WERI-Rb-1 (cell line): Measurements from ENCODE around the gene CGRRF1.

ENCODE experiments used
- DNase-seq: peaks from one replicate; pipeline ENCODE4 v3.0.0-alpha.2; 2020
- H3K27ac ChIP-seq: fragments of 250-450 bp; sonication (Bioruptor Pico); 2 replicates; pipeline ENCODE4 v1.5.1; 2020; ENCODE audit warnings: mild to moderate bottlenecking, moderate library complexity
- H3K27me3 ChIP-seq: fragments of 250-450 bp; sonication (Bioruptor Pico); 2 replicates; pipeline ENCODE4 v1.5.1; 2021; ENCODE audit warnings: mild to moderate bottlenecking, low read depth, moderate library complexity; ENCODE audit not compliant: insufficient read depth, severe bottlenecking
- H3K36me3 ChIP-seq: fragments of 250-450 bp; sonication (Bioruptor Pico); 2 replicates; pipeline ENCODE4 v1.5.1; 2020; ENCODE audit warnings: mild to moderate bottlenecking, moderate library complexity
- H3K4me3 ChIP-seq: 2 replicates; pipeline ENCODE4 v1.5.1; 2011; ENCODE audit warnings: low read depth, mild to moderate bottlenecking, control low read depth, low read length
- H3K9me3 ChIP-seq: fragments of 250-450 bp; sonication (Bioruptor Pico); 2 replicates; pipeline ENCODE4 v1.5.1; 2021; ENCODE audit warnings: mild to moderate bottlenecking, moderate library complexity; ENCODE audit not compliant: severe bottlenecking
- TF ChIP-seq, protein P1 (sequence below): IDR thresholded peaks from 2 replicates; pipeline ENCODE4 v1.5.1; 2011; ENCODE audit warnings: low read depth, mild to moderate bottlenecking, control low read depth, inconsistent platforms, low read length

The CGRRF1 gene

DNA sequence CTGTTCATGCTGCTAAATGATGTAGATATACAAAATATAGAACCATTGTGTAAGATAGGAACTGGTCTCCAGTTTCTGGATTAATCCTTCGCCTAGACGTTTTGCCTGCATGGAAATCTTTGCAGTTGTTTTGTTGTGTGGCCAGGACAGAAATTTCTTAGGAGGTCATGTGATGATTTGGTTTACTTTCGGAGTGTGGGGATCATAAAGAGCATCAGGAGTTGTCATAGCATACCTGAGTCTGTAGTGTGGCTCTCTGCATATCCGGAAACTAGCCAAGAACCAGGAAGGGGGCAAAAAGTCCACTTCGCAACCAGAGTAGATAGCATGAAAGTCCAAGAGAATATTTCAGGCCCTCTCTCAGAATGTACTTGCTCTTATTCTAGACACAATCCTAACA, 60.3 kb downstream of the CGRRF1 start:
- Histone ChIP-seq H3K27me3 (no peaks in the 10 kb centered on the region), H3K9me3 (no peaks in the 10 kb centered on the region), H3K4me3 (no peak overlapping the region), H3K36me3 (peaks cover 24% of the 10 kb centered on the region), H3K27ac (no peak overlapping the region)
- no peak for DNase-seq
- TF ChIP-seq, protein P1, sequence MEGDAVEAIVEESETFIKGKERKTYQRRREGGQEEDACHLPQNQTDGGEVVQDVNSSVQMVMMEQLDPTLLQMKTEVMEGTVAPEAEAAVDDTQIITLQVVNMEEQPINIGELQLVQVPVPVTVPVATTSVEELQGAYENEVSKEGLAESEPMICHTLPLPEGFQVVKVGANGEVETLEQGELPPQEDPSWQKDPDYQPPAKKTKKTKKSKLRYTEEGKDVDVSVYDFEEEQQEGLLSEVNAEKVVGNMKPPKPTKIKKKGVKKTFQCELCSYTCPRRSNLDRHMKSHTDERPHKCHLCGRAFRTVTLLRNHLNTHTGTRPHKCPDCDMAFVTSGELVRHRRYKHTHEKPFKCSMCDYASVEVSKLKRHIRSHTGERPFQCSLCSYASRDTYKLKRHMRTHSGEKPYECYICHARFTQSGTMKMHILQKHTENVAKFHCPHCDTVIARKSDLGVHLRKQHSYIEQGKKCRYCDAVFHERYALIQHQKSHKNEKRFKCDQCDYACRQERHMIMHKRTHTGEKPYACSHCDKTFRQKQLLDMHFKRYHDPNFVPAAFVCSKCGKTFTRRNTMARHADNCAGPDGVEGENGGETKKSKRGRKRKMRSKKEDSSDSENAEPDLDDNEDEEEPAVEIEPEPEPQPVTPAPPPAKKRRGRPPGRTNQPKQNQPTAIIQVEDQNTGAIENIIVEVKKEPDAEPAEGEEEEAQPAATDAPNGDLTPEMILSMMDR: no peak

DNA sequence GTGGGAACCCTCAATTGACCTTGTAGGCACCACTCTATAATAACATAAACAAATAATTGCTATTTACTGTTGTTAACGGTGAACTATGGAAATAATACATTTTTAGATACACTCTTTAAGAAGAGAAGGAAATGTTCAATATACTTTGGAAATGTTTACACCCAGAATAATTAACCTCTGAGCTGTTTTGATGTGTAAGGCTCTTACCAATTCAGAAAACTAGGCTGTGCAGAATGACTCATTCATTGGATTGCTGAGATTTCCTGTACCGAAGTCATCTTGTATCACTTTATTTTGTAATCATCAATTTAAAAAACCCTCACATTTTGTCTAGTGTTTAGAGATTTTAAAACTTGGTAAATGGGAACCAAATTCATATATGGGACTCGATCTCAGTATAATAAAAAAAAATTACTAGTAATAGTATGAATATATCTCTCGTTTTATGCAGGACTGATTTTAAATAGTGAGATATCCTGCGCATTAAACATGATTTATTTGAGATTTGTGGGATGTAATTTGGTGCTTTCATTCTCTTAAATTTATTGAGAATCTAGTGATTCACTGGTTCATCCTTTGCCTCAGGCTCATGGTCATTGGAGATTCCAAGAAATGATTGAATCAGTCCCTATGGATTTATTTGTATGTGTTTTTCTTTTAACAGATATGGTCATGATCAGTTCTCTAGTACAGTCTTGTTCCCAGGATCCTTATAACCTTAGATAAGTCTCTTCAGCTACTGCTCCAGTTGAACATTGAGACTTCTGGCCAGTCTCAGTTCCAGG, 61.1 kb downstream of the CGRRF1 start:
- Histone ChIP-seq H3K9me3 (no peaks in the 10 kb centered on the region), H3K4me3 (no peak overlapping the region), H3K27me3 (no peaks in the 10 kb centered on the region), H3K36me3 (peaks cover 24% of the 10 kb centered on the region), H3K27ac (no peak overlapping the region)
- no peak for DNase-seq
- TF ChIP-seq, protein P1: no peak

DNA sequence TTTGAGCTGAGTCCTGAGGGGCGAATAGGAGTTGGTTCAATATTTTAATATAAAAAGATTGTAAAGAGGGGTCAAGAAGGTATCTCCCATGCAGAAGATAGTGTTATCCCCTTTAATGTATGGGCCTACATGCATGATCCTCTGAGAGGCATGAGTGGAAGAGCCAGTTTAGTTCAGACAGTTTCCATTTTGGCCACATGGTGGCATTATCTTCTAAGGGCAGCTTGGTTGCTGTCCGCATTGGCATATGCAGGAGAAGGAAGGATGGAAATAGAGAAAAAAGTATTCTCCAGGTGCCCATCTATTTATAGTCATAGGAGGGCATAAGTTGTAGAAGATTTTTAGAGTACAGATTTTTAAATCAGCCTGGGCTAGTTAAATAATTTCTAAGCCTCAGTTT, 62.6 kb downstream of the CGRRF1 start:
- no peak overlapping the region for H3K27ac ChIP-seq
- DNase-seq: peak; percentile 63

DNA sequence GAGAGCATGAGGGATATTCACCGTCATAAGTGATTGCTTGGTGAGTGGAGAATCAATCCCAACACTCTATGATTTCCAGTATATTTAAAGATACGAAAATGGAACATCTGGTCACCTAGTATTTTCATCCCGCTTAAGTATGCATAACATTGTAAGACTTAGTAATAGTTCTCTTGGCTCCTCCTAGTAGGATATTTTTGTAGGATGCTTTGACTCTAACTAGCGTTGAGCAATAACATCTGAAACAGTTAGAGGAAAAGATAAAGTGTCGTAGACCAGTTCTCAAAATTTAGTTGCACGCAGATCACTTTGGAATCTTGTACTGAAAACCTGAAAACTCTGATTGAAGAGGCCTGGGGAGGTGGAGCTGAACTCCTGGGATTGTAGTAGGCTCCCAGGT, 64.8 kb downstream of the CGRRF1 start:
- no peaks in the 10 kb centered on the region for H3K27me3 ChIP-seq
- H3K9me3 ChIP-seq: no peaks in the 10 kb centered on the region
- no peak overlapping the region for H3K4me3 ChIP-seq
- no peak overlapping the region for H3K27ac ChIP-seq
- peaks cover 58% of the 10 kb centered on the region for H3K36me3 ChIP-seq
- TF ChIP-seq, protein P1: no peak
- DNase-seq: no peak

More for the DNA sequence above, 62.6 kb downstream of the CGRRF1 start:
- no peaks in the 10 kb centered on the region for H3K9me3 ChIP-seq
- peaks cover 37% of the 10 kb centered on the region for H3K36me3 ChIP-seq
- H3K4me3 ChIP-seq: no peak overlapping the region
- TF ChIP-seq, protein P1: peak; percentile 67
- H3K27me3 ChIP-seq: no peaks in the 10 kb centered on the region

DNA sequence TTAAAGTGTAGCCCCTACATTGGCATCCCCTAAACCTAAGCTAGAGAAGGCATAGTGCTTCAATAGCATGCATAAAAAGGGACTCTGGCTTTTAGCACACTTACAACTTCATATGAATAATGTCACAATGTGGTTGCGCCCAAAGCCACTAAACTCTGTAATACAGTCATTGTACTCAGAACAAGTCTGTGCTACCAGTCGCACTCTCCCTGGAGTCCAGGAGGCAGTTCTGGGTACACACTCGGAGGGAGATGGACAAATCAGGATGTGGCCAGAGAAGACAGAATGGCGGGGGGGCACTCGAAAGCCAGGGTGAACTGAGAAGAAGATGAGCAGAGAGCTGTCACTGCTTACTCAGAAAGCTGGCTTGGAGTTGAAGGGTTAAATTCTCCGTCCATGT, 67.8 kb downstream of the CGRRF1 start:
- no peaks in the 10 kb centered on the region for H3K27me3 ChIP-seq
- no peak overlapping the region for H3K27ac ChIP-seq
- TF ChIP-seq, protein P1: no peak
- H3K36me3 ChIP-seq: peaks cover 53% of the 10 kb centered on the region
- no peak for DNase-seq
- H3K9me3 ChIP-seq: no peaks in the 10 kb centered on the region
- no peak overlapping the region for H3K4me3 ChIP-seq

DNA sequence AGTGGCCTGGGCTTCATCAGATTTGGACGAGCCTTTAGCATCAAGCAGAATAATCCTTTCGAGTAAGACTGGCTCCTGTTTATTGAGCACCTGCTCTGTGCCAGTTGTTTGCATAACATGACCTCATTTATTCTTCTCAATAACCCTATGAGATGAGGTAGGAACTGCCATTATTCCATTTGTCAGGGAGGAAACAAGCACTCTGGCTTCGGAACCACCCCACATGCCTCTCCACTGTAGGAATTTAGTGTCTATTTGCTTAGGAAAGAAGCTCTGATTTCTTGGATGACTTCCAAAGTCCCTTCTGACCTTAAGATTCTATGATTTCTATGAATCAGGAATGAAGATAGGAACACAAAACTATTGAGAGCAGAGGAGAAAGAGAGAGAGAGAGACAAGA, 68.3 kb downstream of the CGRRF1 start:
- Histone ChIP-seq H3K9me3 (no peaks in the 10 kb centered on the region), H3K27me3 (no peaks in the 10 kb centered on the region), H3K36me3 (peaks cover 50% of the 10 kb centered on the region), H3K4me3 (no peak overlapping the region), H3K27ac (no peak overlapping the region)
- TF ChIP-seq, protein P1: no peak
- DNase-seq: no peak
